ENCODE measurements around the gene TLCD3A.

DNA sequence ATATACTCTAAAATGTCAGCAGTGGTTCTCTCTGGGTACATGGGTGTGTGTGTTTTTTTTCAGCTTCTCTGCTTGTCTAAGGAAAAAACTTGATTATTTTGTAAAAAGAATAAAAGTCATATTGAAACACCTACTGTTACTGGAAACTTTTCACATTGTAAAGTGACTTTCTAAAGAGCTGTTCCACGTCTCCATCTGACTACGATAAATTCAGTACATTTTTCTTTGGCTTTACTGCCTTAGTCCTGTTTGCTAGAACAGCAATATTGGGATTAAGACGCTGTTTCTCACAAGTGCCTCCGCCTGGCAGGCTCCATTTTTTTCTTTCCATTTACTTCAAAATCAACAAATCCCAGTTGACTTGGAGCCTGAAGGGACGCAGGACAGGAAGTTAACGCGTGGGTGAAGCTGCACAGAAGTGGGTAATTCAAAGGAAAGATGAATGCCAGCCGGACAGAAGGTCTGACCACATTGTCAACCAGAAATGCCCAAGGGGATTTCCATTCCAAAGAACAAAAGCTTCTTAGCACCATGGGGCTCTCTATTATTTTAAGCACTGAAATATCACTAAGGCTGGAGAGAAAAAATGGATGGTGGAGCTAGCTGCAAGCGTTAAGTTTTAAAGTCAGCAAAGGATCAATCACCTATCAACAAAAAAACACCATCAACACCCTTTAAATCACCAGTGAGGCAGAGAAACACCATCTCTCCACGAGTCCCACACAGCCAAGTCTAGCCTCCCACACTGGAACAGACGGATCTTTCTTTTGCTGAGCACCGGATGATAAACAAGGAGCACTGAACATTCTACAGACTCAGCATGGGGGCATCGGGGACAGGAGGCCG, 41.3 kb downstream of the TLCD3A start:
- TF ChIP-seq, protein P1, sequence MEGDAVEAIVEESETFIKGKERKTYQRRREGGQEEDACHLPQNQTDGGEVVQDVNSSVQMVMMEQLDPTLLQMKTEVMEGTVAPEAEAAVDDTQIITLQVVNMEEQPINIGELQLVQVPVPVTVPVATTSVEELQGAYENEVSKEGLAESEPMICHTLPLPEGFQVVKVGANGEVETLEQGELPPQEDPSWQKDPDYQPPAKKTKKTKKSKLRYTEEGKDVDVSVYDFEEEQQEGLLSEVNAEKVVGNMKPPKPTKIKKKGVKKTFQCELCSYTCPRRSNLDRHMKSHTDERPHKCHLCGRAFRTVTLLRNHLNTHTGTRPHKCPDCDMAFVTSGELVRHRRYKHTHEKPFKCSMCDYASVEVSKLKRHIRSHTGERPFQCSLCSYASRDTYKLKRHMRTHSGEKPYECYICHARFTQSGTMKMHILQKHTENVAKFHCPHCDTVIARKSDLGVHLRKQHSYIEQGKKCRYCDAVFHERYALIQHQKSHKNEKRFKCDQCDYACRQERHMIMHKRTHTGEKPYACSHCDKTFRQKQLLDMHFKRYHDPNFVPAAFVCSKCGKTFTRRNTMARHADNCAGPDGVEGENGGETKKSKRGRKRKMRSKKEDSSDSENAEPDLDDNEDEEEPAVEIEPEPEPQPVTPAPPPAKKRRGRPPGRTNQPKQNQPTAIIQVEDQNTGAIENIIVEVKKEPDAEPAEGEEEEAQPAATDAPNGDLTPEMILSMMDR (IDR thresholded peaks at IDR 0.05) = no peak
- TF ChIP-seq EZH2 (IDR thresholded peaks at IDR 0.05; ENCODE audit: borderline replicate concordance, insufficient read depth, low read depth, low read length, poor library complexity, severe bottlenecking) = no peak

All from B cell (primary cell).